H1 (cell line): ENCODE results near the gene GPR68.

Source experiments
- CREB1 ChIP-seq: IDR thresholded peaks from 2 replicates; pipeline ENCODE4 v1.6.1; 2012; ENCODE audit warnings: inconsistent platforms
- JUN ChIP-seq: IDR thresholded peaks from 2 replicates; pipeline ENCODE4 v1.6.1; 2011; ENCODE audit warnings: low read depth, mild to moderate bottlenecking, improper control_type of control experiment, low read length
- KDM5A ChIP-seq: fragments of 200-600 bp; IDR thresholded peaks from 2 replicates; pipeline ENCODE4 v1.7.1; 2012; ENCODE audit warnings: mild to moderate bottlenecking, low read length, inconsistent platforms, mixed read lengths
- POLR2A ChIP-seq, 2 experiments: IDR thresholded peaks; 1 replicate in 1 of 2; 2 replicates in 1 of 2; pipeline ENCODE4 v1.6.1; 2011; ENCODE audit warnings: low read depth in 2 of 2, low read length in 2 of 2, mild to moderate bottlenecking in 2 of 2; ENCODE audit errors: control extremely low read depth in 1 of 2
- RBBP5 ChIP-seq: IDR thresholded peaks from 2 replicates; pipeline ENCODE4 v1.7.1; 2012; ENCODE audit warnings: low read depth, mild to moderate bottlenecking, inconsistent platforms, low read length, moderate library complexity, borderline replicate concordance
- RXRA ChIP-seq: IDR thresholded peaks from 2 replicates; pipeline ENCODE4 v1.6.1; 2011; ENCODE audit warnings: low read depth, mild to moderate bottlenecking, low read length, moderate library complexity; ENCODE audit not compliant: insufficient read depth

DNA sequence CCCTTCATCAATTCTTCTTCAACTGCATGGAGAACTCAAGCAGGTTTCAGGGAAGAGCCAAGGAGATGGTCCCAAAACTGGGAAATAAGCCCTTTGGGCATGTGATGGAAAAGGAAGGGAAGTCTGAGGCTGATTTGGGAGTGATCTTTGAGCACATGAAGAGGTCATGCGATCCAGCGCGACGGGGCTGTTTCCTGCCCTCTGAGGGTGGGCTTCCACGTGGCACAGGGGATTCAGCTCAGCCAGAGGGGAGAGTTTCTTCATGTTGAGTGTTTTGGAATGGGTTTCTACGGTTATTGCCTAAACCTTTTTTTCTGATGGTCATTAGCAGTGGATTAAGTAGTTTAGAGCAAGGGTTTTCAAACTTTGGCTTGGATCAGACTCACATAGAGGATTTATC lies 30.2 kb downstream of the GPR68 start:
- TF ChIP-seq RXRA (no peak), CREB1 (no peak), KDM5A (no peak), POLR2A (IDR thresholded peaks at IDR 0.05; ENCODE audit: control extremely low read depth in 1 of 2, low read depth in 2 of 2, low read length in 2 of 2) (no peak), JUN (no peak), RBBP5 (no peak)
